H9 (cell line): ENCODE data around the gene FOLR3. TPM values are rescaled to one million over a fixed set of nuclear protein-coding genes. Genes with fewer than 3 reads are reported as not detected.

Experiments used
- DNase-seq: peaks from one replicate; pipeline ENCODE4 v3.0.0-alpha.2; 2017
- H2AFZ ChIP-seq: one replicate; pipeline ENCODE4 v1.6.1; 2013; ENCODE audit warnings: mild to moderate bottlenecking, low read length, control low read depth, moderate library complexity
- H2AK5ac ChIP-seq: 2 replicates; pipeline ENCODE4 v1.6.1; 2013; ENCODE audit warnings: low read length, control low read depth, mixed read lengths; ENCODE audit not compliant: insufficient read length
- H2BK120ac ChIP-seq: one replicate; pipeline ENCODE4 v1.6.1; 2013; ENCODE audit warnings: low read depth, mild to moderate bottlenecking, low read length, control low read depth, inconsistent platforms; ENCODE audit not compliant: poor library complexity, severe bottlenecking
- H2BK12ac ChIP-seq: 2 replicates; pipeline ENCODE4 v1.6.1; 2013; ENCODE audit warnings: low read length, control low read depth, mixed read lengths, low read depth; ENCODE audit not compliant: insufficient read length
- H2BK15ac ChIP-seq: 2 replicates; pipeline ENCODE4 v1.6.1; 2013; ENCODE audit warnings: low read depth, low read length, control low read depth
- H2BK20ac ChIP-seq: one replicate; pipeline ENCODE4 v1.6.1; 2013; ENCODE audit warnings: low read depth, mild to moderate bottlenecking, low read length, control low read depth, inconsistent platforms; ENCODE audit not compliant: poor library complexity, severe bottlenecking
- H2BK5ac ChIP-seq: 2 replicates; pipeline ENCODE4 v1.6.1; 2013; ENCODE audit warnings: low read length, control low read depth, mixed read lengths; ENCODE audit not compliant: insufficient read length
- H3K14ac ChIP-seq: 2 replicates; pipeline ENCODE4 v1.6.1; 2013; ENCODE audit warnings: low read length, control low read depth; ENCODE audit not compliant: insufficient read depth
- H3K18ac ChIP-seq: 2 replicates; pipeline ENCODE4 v1.6.1; 2013; ENCODE audit warnings: low read depth, mild to moderate bottlenecking, mixed read lengths, low read length, control low read depth; ENCODE audit not compliant: insufficient read length
- H3K23ac ChIP-seq: 2 replicates; pipeline ENCODE4 v1.6.1; 2013; ENCODE audit warnings: low read length, control low read depth, mixed read lengths, low read depth; ENCODE audit not compliant: insufficient read length
- H3K23me2 ChIP-seq: 2 replicates; pipeline ENCODE4 v1.6.1; 2013; ENCODE audit warnings: low read depth, mild to moderate bottlenecking, mixed read lengths, low read length, control low read depth; ENCODE audit not compliant: insufficient read length, poor library complexity, severe bottlenecking
- H3K27ac ChIP-seq: 2 replicates; pipeline ENCODE4 v1.5.1; 2013; ENCODE audit warnings: low read length, control low read depth, mixed read lengths, low read depth; ENCODE audit not compliant: insufficient read length
- H3K27me3 ChIP-seq: 2 replicates; pipeline ENCODE4 v1.6.1; 2013; ENCODE audit warnings: low read length, control low read depth, inconsistent platforms; ENCODE audit not compliant: insufficient read depth
- H3K4ac ChIP-seq: 2 replicates; pipeline ENCODE4 v1.6.1; 2013; ENCODE audit warnings: low read depth, mild to moderate bottlenecking, control low read depth, inconsistent platforms, low read length, moderate library complexity
- H3K4me1 ChIP-seq: 2 replicates; pipeline ENCODE4 v1.6.1; 2013; ENCODE audit warnings: low read length, control low read depth, inconsistent platforms; ENCODE audit not compliant: insufficient read depth
- H3K4me2 ChIP-seq: 2 replicates; pipeline ENCODE4 v1.6.1; 2013; ENCODE audit warnings: low read length, control low read depth, mixed read lengths; ENCODE audit not compliant: insufficient read length, insufficient read depth
- H3K56ac ChIP-seq: 2 replicates; pipeline ENCODE4 v1.6.1; 2013; ENCODE audit warnings: low read depth, mild to moderate bottlenecking, mixed read lengths, low read length, control low read depth; ENCODE audit not compliant: insufficient read length
- H3K79me1 ChIP-seq: 2 replicates; pipeline ENCODE4 v1.6.1; 2013; ENCODE audit warnings: low read depth, mild to moderate bottlenecking, moderate library complexity, low read length, control low read depth, inconsistent platforms; ENCODE audit not compliant: insufficient read depth, poor library complexity, severe bottlenecking
- H3K79me2 ChIP-seq: 2 replicates; pipeline ENCODE4 v1.6.1; 2013; ENCODE audit warnings: low read length, control low read depth, inconsistent platforms; ENCODE audit not compliant: insufficient read depth
- H3K9ac ChIP-seq: 2 replicates; pipeline ENCODE4 v1.6.1; 2013; ENCODE audit warnings: low read length, control low read depth, mixed read lengths; ENCODE audit not compliant: insufficient read length; ENCODE audit errors: extremely low read depth
- H3K9me3 ChIP-seq: one replicate; pipeline ENCODE4 v1.6.1; 2013; ENCODE audit warnings: low read depth, low read length, inconsistent platforms; ENCODE audit not compliant: control insufficient read depth
- H3T11ph ChIP-seq: one replicate; pipeline ENCODE4 v1.6.1; 2013; ENCODE audit warnings: mild to moderate bottlenecking, low read length, control low read depth, inconsistent platforms
- H4K20me1 ChIP-seq: one replicate; pipeline ENCODE4 v1.6.1; 2013; ENCODE audit not compliant: control insufficient read depth, insufficient read length, insufficient read depth
- H4K5ac ChIP-seq: 2 replicates; pipeline ENCODE4 v1.6.1; 2013; ENCODE audit warnings: low read depth, mild to moderate bottlenecking, mixed read lengths, low read length, control low read depth; ENCODE audit not compliant: insufficient read length
- H4K8ac ChIP-seq: replicated peaks from 2 replicates; pipeline ENCODE4 v1.6.1; 2013; ENCODE audit warnings: low read length, control low read depth, mixed read lengths, low read depth; ENCODE audit not compliant: insufficient read length
- H4K91ac ChIP-seq: 2 replicates; pipeline ENCODE4 v1.6.1; 2013; ENCODE audit warnings: low read depth, mild to moderate bottlenecking, moderate library complexity, mixed read lengths, low read length, control low read depth; ENCODE audit not compliant: insufficient read length
- H3K27ac Mint-ChIP-seq, 3 experiments: 2 replicates in 2 of 3; 3 replicates in 1 of 3; pipeline ENCODE4 v1.8.0; 2020 to 2021; ENCODE audit warnings: mixed read lengths in 3 of 3, mild to moderate bottlenecking in 1 of 3, moderate library complexity in 1 of 3
- H3K27me3 Mint-ChIP-seq: 2 replicates; pipeline ENCODE4 v1.8.0; 2021; ENCODE audit warnings: low read depth, mild to moderate bottlenecking, moderate library complexity, mixed read lengths
- H3K36me3 Mint-ChIP-seq, 3 experiments: 2 replicates in 2 of 3; 3 replicates in 1 of 3; pipeline ENCODE4 v1.8.0; 2020 to 2021; ENCODE audit warnings: low read depth in 3 of 3, mixed read lengths in 3 of 3; ENCODE audit not compliant: insufficient read depth in 1 of 3
- H3K4me1 Mint-ChIP-seq, 2 experiments: 2 replicates each; pipeline ENCODE4 v1.8.0; 2020; ENCODE audit warnings: mixed read lengths in 2 of 2
- H3K4me3 Mint-ChIP-seq, 2 experiments: 2 replicates in 1 of 2; 3 replicates in 1 of 2; pipeline ENCODE4 v1.8.0; 2020 to 2021; ENCODE audit warnings: mild to moderate bottlenecking in 2 of 2, mixed read lengths in 2 of 2, moderate library complexity in 1 of 2
- H3K9me3 Mint-ChIP-seq, 2 experiments: 2 replicates in 1 of 2; 3 replicates in 1 of 2; pipeline ENCODE4 v1.8.0; 2020; ENCODE audit warnings: mild to moderate bottlenecking in 2 of 2, mixed read lengths in 2 of 2, moderate library complexity in 1 of 2
- CTCF ChIP-seq: fragments of 200-600 bp; sonication (generic); conservative IDR thresholded peaks from 3 replicates; pipeline ENCODE4 v1.8.0; 2021; ENCODE audit warnings: antibody characterized with exemption, mild to moderate bottlenecking
- WGBS: extraction: QIAGEN DNeasy Blood & Tissue Kit; methylation state at CpG from one replicate; pipeline ENCODE4 v1.1.7; 2013; ENCODE audit warnings: missing lambda C conversion rate, low lambda C conversion rate, mixed read lengths; ENCODE audit not compliant: insufficient read length; ENCODE audit errors: extremely low coverage; 5-methylcytosine and 5-hydroxymethylcytosine counted together
- total RNA-seq: library from RNA; stranded (reverse); gene quantifications from 2 replicates; pipeline ENCODE4 v1.2.1, GENCODE V29; 2021

Gene FOLR3
- total RNA-seq, 1 experiment from 2014 or later: not detected

- no CpG with 5 or more reads among the region's 9 CpGs for whole genome bisulfite sequencing
- H3K36me3 Mint-ChIP-seq: peaks cover 1 to 17% (median 11%) of the 10 kb centered on the region in 3 experiments; a peak in 5 of 7 replicates
- H3K9ac ChIP-seq: peak overlapping the region; percentile 97
Observed at GRCh38 chr11:72112978-72113808, 22.3 kb upstream of the FOLR3 start.

More at GRCh38 chr11:72112978-72113808, 22.3 kb upstream of the FOLR3 start:
- no peaks in the 10 kb centered on the region for H3K79me2 ChIP-seq
- no peak overlapping the region for H3K23ac ChIP-seq
- H4K20me1 ChIP-seq: no peaks in the 10 kb centered on the region
- peak overlapping the region; percentile 100 for H3K27ac Mint-ChIP-seq
- no peaks in the 10 kb centered on the region for H3K4me1 ChIP-seq
- no peak overlapping the region for H2AFZ ChIP-seq
- peaks cover 10% of the 10 kb centered on the region for H3K23me2 ChIP-seq
- H4K5ac ChIP-seq: peak overlapping the region; percentile 36
- no peaks in the 10 kb centered on the region for H3K9me3 ChIP-seq
- H2BK20ac ChIP-seq: no peak overlapping the region
- H2BK12ac ChIP-seq: no peak overlapping the region
- peak overlapping the region; percentile 82 for H3K27ac ChIP-seq
- DNase-seq: no peak
- H4K91ac ChIP-seq: no peak overlapping the region
- H3K56ac ChIP-seq: peak overlapping the region; percentile 29
- peak overlapping the region; percentile 41 for H3T11ph ChIP-seq
- H3K4me1 Mint-ChIP-seq: peaks cover 13% of the 10 kb centered on the region in 2 experiments
- H3K14ac ChIP-seq: peak overlapping the region; percentile 87; the same call in 1 of the 2 replicates
- no peaks in the 10 kb centered on the region for H3K9me3 Mint-ChIP-seq
- peak overlapping the region; percentile 93 for H3K18ac ChIP-seq
- no peak overlapping the region for H2BK15ac ChIP-seq
- no peak overlapping the region for H2AK5ac ChIP-seq
- H2BK5ac ChIP-seq: no peak overlapping the region
- H3K27me3 ChIP-seq: no peaks in the 10 kb centered on the region; the same call in 1 of the 2 replicates
- no peak overlapping the region for H2BK120ac ChIP-seq
- no peak overlapping the region; the same call in 1 of the 2 replicates for H3K4ac ChIP-seq
- TF ChIP-seq CTCF: no peak
- peaks cover 34% of the 10 kb centered on the region for H3K27me3 Mint-ChIP-seq
- H3K4me2 ChIP-seq: peak overlapping the region; percentile 77
- H4K8ac ChIP-seq: no peak overlapping the region
- no peaks in the 10 kb centered on the region for H3K79me1 ChIP-seq
- H3K4me3 Mint-ChIP-seq: peak overlapping the region; percentile 89 to 91
